ENCODE data around the gene SRSF9. TPM values are rescaled to one million over a fixed set of nuclear protein-coding genes. Genes with fewer than 3 reads are reported as not detected.
"Not testable (repeated sequence)": the region's sequence is repeated elsewhere in the genome, so short reads cannot be mapped to it uniquely, and the experiment has no call there.

SRSF9 gene
- total RNA-seq, 1 experiment from 2014 or later, result 302 TPM

DNA sequence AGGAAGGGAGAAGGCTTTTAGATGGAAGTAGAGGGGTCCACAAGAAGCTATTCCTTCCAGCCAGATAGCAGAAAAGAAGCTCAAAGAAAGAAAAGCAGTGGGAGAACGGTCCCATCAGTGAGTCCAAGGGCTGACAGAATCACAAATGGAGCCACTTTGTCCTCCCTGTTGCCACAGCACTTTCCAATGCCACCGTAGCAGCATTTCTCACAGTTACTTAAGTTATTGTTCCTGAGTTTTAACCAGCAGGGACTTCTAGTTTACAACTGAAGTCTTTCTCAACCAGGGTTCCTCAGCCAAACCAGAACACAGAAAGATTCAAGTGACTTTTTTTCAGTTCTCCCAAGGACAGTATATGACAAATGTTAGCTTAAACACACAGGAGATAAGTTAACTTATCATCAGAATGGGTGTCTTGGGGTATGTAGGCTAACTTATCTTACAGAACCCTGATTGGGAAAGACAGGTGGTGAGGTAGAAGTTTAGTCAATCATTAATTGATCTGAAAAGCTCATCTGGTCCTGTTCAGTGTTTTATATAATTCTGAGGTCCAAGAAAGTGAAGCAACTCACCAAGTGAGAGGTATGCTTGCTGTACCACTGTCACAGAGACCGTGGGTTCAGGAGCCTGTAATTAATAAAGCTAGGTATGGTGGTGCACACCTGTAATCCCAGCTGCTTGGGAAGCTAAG lies 16.3 kb downstream of the SRSF9 start:
- Mint-ChIP-seq H3K4me3 (no peak overlapping the region), H3K36me3 (ENCODE audit: insufficient read depth in 1 of 3, low read depth in 3 of 3) (peaks cover 29 to 73% (median 45%) of the 10 kb centered on the region in 3 experiments; a peak in 6 of 7 replicates)

DNA sequence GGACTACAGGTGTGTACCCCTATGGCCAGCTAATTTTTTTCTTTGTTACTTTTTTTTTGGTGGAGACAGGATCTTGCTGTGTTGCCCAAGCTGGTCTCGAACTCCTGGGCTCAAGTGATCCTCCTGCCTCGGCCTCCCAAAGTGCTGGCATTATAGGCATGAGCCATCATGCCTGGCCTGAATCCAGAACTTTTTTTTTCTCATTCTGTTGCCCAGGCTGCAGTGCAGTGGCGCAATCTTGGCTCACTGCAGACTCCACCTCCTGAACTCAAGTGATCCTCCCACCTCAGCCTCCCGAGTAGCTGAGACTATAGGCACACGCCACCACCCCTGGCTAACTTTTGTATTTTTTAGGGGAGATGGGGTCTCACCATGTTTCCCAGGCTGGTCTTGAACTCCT lies 17.0 kb downstream of the SRSF9 start:
- H3K23me2 ChIP-seq (ENCODE audit: insufficient read length, low read depth, low read length, poor library complexity, severe bottlenecking); H3K4me1 Mint-ChIP-seq; H3K18ac ChIP-seq (ENCODE audit: insufficient read length, low read depth, low read length); H3K79me2 ChIP-seq (ENCODE audit: insufficient read depth, low read length); H3K9me3 Mint-ChIP-seq; H3K27ac Mint-ChIP-seq; H3K4me2 ChIP-seq (ENCODE audit: insufficient read depth, insufficient read length, low read length); H2AK5ac ChIP-seq (ENCODE audit: insufficient read length, low read length); H4K8ac ChIP-seq (replicated peaks; ENCODE audit: insufficient read length, low read depth, low read length); H3K23ac ChIP-seq (ENCODE audit: insufficient read length, low read depth, low read length); H2BK5ac ChIP-seq (ENCODE audit: insufficient read length, low read length); H2BK20ac ChIP-seq (ENCODE audit: low read depth, low read length, poor library complexity, severe bottlenecking); H2BK120ac ChIP-seq (ENCODE audit: low read depth, low read length, poor library complexity, severe bottlenecking); H4K20me1 ChIP-seq (ENCODE audit: control insufficient read depth, insufficient read depth, insufficient read length); H4K5ac ChIP-seq (ENCODE audit: insufficient read length, low read depth, low read length); H3K14ac ChIP-seq (ENCODE audit: insufficient read depth, low read length); H3K4ac ChIP-seq (ENCODE audit: low read depth, low read length); H3T11ph ChIP-seq (ENCODE audit: low read length); H2BK15ac ChIP-seq (ENCODE audit: low read depth, low read length); H3K4me1 ChIP-seq (ENCODE audit: insufficient read depth, low read length); H3K56ac ChIP-seq (ENCODE audit: insufficient read length, low read depth, low read length); H3K79me1 ChIP-seq (ENCODE audit: insufficient read depth, low read depth, low read length, poor library complexity, severe bottlenecking); H3K27me3 ChIP-seq (ENCODE audit: insufficient read depth, low read length); H4K91ac ChIP-seq (ENCODE audit: insufficient read length, low read depth, low read length); H3K27ac ChIP-seq (ENCODE audit: insufficient read length, low read depth, low read length); H2AFZ ChIP-seq (ENCODE audit: low read length); H2BK12ac ChIP-seq (ENCODE audit: insufficient read length, low read depth, low read length); H3K4me3 Mint-ChIP-seq; H3K9ac ChIP-seq (ENCODE audit: extremely low read depth, insufficient read length, low read length); DNase-seq; H3K9me3 ChIP-seq (ENCODE audit: control insufficient read depth, low read depth, low read length); H3K27me3 Mint-ChIP-seq (ENCODE audit: low read depth): not testable (repeated sequence)
- WGBS (ENCODE audit: extremely low coverage, insufficient read length, low lambda C conversion rate), result no CpG with 5 or more reads among the region's 5 CpGs
- peaks cover 30 to 75% (median 48%) of the 10 kb centered on the region in 3 experiments; a peak in 6 of 7 replicates for H3K36me3 Mint-ChIP-seq (ENCODE audit: insufficient read depth in 1 of 3, low read depth in 3 of 3)

More for the DNA sequence above, 16.3 kb downstream of the SRSF9 start:
- Histone ChIP-seq H3K4me2 (ENCODE audit: insufficient read depth, insufficient read length, low read length) (no peak overlapping the region), H2BK5ac (ENCODE audit: insufficient read length, low read length) (no peak overlapping the region), H2AK5ac (ENCODE audit: insufficient read length, low read length) (no peak overlapping the region), H2BK20ac (ENCODE audit: low read depth, low read length, poor library complexity, severe bottlenecking) (no peak overlapping the region), H3K79me1 (ENCODE audit: insufficient read depth, low read depth, low read length, poor library complexity, severe bottlenecking) (peaks cover 3% of the 10 kb centered on the region), H3K56ac (ENCODE audit: insufficient read length, low read depth, low read length) (no peak overlapping the region), H2AFZ (ENCODE audit: low read length) (no peak overlapping the region), H3K9me3 (ENCODE audit: control insufficient read depth, low read depth, low read length) (no peaks in the 10 kb centered on the region), H4K20me1 (ENCODE audit: control insufficient read depth, insufficient read depth, insufficient read length) (no peaks in the 10 kb centered on the region), H3K27me3 (ENCODE audit: insufficient read depth, low read length) (no peaks in the 10 kb centered on the region), H2BK120ac (ENCODE audit: low read depth, low read length, poor library complexity, severe bottlenecking) (no peak overlapping the region), H3K14ac (ENCODE audit: insufficient read depth, low read length) (no peak overlapping the region), H2BK12ac (ENCODE audit: insufficient read length, low read depth, low read length) (no peak overlapping the region), H3T11ph (ENCODE audit: low read length) (no peak overlapping the region), H4K5ac (ENCODE audit: insufficient read length, low read depth, low read length) (no peak overlapping the region), H3K4me1 (ENCODE audit: insufficient read depth, low read length) (no peaks in the 10 kb centered on the region), H3K9ac (ENCODE audit: extremely low read depth, insufficient read length, low read length) (no peak overlapping the region), H3K18ac (ENCODE audit: insufficient read length, low read depth, low read length) (no peak overlapping the region), H4K8ac (replicated peaks; ENCODE audit: insufficient read length, low read depth, low read length) (no peak overlapping the region), H3K23me2 (ENCODE audit: insufficient read length, low read depth, low read length, poor library complexity, severe bottlenecking) (no peaks in the 10 kb centered on the region), H3K79me2 (ENCODE audit: insufficient read depth, low read length) (no peaks in the 10 kb centered on the region), H2BK15ac (ENCODE audit: low read depth, low read length) (no peak overlapping the region), H4K91ac (ENCODE audit: insufficient read length, low read depth, low read length) (no peak overlapping the region), H3K27ac (ENCODE audit: insufficient read length, low read depth, low read length) (no peak overlapping the region), H3K4ac (ENCODE audit: low read depth, low read length) (no peak overlapping the region), H3K23ac (ENCODE audit: insufficient read length, low read depth, low read length) (no peak overlapping the region)
- TF ChIP-seq, protein P1, sequence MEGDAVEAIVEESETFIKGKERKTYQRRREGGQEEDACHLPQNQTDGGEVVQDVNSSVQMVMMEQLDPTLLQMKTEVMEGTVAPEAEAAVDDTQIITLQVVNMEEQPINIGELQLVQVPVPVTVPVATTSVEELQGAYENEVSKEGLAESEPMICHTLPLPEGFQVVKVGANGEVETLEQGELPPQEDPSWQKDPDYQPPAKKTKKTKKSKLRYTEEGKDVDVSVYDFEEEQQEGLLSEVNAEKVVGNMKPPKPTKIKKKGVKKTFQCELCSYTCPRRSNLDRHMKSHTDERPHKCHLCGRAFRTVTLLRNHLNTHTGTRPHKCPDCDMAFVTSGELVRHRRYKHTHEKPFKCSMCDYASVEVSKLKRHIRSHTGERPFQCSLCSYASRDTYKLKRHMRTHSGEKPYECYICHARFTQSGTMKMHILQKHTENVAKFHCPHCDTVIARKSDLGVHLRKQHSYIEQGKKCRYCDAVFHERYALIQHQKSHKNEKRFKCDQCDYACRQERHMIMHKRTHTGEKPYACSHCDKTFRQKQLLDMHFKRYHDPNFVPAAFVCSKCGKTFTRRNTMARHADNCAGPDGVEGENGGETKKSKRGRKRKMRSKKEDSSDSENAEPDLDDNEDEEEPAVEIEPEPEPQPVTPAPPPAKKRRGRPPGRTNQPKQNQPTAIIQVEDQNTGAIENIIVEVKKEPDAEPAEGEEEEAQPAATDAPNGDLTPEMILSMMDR (conservative IDR thresholded peaks at IDR 0.05), result no peak
- no CpG with 5 or more reads among the region's 3 CpGs for WGBS (ENCODE audit: extremely low coverage, insufficient read length, low lambda C conversion rate)
- DNase-seq, result no peak
- Mint-ChIP-seq H3K27me3 (ENCODE audit: low read depth) (no peaks in the 10 kb centered on the region), H3K9me3 (no peaks in the 10 kb centered on the region), H3K4me1 (no peaks in the 10 kb centered on the region), H3K27ac (no peak overlapping the region)

Measured in H9 (cell line).